ENCODE results near the gene LCN2. TPM values are rescaled to one million over a fixed set of nuclear protein-coding genes. Genes with fewer than 3 reads are reported as not detected.

The LCN2 gene
- total RNA-seq, 1 donor from 2014 or later = 14.3 TPM

GRCh38 chr9:128201441-128202369, 52.5 kb downstream of the LCN2 start:
- H3K27ac ChIP-seq = no peak overlapping the region
- no peak for DNase-seq
- H3K36me3 ChIP-seq = no peaks in the 10 kb centered on the region
- intact Hi-C loops (cut with DNase I) = no loop called here
- no peak overlapping the region for H3K4me3 ChIP-seq
- H3K4me1 ChIP-seq = peaks cover 10% of the 10 kb centered on the region
- H3K9me3 ChIP-seq = no peaks in the 10 kb centered on the region
- ATAC-seq = no peak
- peaks cover 25% of the 10 kb centered on the region for H3K27me3 ChIP-seq
- TF ChIP-seq CTCF (IDR thresholded peaks at IDR 0.05) = no peak

GRCh38 chr9:128202648-128203023, 53.4 kb downstream of the LCN2 start:
- DNase-seq (no peak), ATAC-seq (no peak)
- Histone ChIP-seq H3K4me1 (peaks cover 10% of the 10 kb centered on the region), H3K4me3 (peak overlapping the region; percentile 58), H3K9me3 (no peaks in the 10 kb centered on the region), H3K27me3 (peaks cover 25% of the 10 kb centered on the region), H3K27ac (no peak overlapping the region), H3K36me3 (no peaks in the 10 kb centered on the region)
- TF ChIP-seq CTCF (IDR thresholded peaks at IDR 0.05) = no peak
- intact Hi-C loops (cut with DNase I) = no loop called here

Other genes starting within 250 kb of the LCN2 start
- 94.7 TPM for gene ST6GALNAC6, start 249.8 kb upstream of the LCN2 start, total RNA-seq
- gene ST6GALNAC4, start 232.4 kb upstream of the LCN2 start, total RNA-seq = 58.8 TPM
- gene PIP5KL1, start 218.7 kb upstream of the LCN2 start, total RNA-seq = 3.5 TPM
- gene DPM2, start 211.6 kb upstream of the LCN2 start, total RNA-seq = 37.1 TPM
- 44.7 TPM for gene EEIG1, start 168.5 kb upstream of the LCN2 start, total RNA-seq
- 11.8 TPM for gene NAIF1, start 82.1 kb upstream of the LCN2 start, total RNA-seq
- gene SLC25A25, start 81.2 kb upstream of the LCN2 start, total RNA-seq = 34.7 TPM
- 35.1 TPM for gene PTGES2, start 21.7 kb upstream of the LCN2 start, total RNA-seq
- 39.0 TPM for gene BBLN, start 10.8 kb downstream of the LCN2 start, total RNA-seq
- 107 TPM for gene CIZ1, start 42.1 kb downstream of the LCN2 start, total RNA-seq
- gene DNM1, start 53.9 kb downstream of the LCN2 start, total RNA-seq = 5.2 TPM
- 88.7 TPM for gene GOLGA2, start 126.6 kb downstream of the LCN2 start, total RNA-seq
- 18.9 TPM for gene SWI5, start 126.8 kb downstream of the LCN2 start, total RNA-seq
- gene TRUB2, start 173.0 kb downstream of the LCN2 start, total RNA-seq = 19.1 TPM
- 31.0 TPM for gene COQ4, start 173.4 kb downstream of the LCN2 start, total RNA-seq
- 21.4 TPM for gene SLC27A4, start 191.1 kb downstream of the LCN2 start, total RNA-seq
- gene URM1, start 221.9 kb downstream of the LCN2 start, total RNA-seq = 56.5 TPM